GM19452 (cell line): ENCODE results near the gene DMKN.

Experiments used
- ATAC-seq: cut with Tn5 transposase; IDR thresholded peaks from one replicate; pipeline ENCODE4 v1.9.1; 2021; ENCODE audit not compliant: unreplicated experiment

Gene DMKN

DNA sequence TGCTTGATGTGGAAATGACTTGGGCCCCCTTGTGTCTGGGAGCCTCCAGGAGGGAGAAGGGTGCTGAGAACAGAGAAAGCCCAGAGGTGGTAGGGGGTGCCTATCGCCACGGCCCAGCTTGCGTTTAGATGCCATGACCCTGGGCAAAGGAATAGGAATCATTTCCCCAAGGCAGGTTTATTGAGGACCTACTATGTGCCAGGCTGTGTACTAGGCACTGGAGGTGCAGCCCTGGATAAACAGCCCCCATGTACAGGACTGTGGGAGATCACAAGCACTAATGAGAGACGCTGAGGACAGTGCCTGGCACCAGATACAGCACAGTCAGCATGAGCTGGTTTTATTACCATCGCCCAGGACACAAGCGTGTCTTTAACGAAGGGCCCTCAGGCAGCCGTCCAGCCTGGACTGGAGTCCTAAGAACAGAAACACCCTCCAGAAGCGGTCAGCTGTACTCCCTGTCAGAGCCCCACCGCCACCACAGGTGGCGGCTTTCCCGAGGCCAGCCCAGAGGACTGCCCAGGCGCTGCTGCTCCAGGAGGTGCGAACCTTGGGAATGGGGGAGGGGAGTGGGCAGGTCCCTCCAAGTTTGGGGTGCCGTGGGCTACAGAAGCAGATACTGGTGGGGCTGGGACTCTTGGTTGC is 36.6 kb upstream of the DMKN start:
- no peak for ATAC-seq

DNA sequence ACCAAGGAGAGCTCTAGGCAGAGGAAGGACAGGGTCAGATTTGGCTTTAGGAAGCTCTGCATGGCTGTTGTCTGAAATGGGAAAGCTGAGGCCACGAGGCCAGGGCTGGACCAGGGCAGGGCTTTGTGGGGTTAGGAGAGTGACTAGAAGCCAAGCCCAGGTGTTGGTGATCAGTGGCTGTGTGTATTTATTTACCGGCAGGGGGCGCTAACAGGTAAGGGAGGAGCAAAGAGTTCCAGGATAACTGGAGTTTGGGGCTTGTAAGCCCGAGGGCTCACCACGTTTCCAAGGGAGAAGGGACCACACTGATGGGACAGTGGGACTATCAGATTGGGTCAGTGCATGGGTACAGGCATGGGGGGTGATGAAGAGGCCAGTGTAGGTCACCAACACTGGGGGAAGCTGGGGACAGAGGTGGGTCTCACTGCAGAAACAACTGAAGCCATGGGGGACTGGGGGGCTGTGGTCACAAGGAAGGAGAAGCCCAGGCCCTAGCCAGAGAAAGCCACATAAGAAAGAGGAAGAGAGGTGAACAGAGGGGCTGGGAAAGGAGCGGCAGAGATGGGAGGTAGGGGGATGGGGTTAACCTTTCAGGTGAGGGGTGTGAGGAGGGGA is 35.8 kb upstream of the DMKN start:
- ATAC-seq = no peak

DNA sequence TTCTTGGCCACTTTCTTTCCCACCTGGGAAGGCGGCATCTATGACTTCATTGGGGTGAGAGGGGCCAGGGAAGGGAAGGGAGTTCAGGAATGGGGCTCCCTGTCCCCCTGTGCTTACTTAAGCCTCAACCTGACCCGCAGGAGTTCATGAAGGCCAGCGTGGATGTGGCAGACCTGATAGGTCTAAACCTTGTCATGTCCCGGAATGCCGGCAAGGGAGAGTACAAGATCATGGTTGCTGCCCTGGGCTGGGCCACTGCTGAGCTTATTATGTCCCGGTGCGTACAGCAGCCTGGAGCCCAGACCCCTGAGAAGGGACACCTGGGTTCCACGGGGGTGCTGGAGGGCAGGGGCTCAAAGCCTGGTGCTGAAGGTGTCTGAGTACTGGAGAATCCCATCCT is 33.1 kb upstream of the DMKN start:
- ATAC-seq = no peak

DNA sequence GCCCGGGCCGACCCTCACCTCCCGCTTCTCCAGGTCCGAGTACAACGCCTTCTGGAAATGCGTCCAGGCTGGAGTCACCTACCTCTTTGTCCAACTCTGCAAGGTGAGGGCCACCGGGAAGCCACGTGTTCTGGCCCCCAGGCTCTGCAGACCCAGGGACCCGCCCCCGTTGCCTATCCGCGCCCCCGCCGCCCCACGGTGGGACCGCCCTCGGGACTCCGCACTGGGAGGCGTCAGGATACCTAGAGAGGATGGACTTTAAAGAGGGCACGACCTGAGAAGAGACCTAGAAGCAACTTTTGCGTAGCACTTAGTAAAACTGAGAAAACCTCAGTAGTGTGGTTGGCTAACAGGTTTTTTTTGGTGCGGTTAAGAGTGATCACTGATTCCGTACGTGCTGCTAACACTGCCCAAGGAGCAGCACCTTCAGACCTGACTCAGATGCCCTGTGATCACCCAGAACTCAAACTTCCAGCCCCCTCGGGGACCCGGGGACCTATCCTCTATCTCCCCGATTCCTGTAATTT is 32.5 kb upstream of the DMKN start:
- peak; percentile 42 for ATAC-seq

DNA sequence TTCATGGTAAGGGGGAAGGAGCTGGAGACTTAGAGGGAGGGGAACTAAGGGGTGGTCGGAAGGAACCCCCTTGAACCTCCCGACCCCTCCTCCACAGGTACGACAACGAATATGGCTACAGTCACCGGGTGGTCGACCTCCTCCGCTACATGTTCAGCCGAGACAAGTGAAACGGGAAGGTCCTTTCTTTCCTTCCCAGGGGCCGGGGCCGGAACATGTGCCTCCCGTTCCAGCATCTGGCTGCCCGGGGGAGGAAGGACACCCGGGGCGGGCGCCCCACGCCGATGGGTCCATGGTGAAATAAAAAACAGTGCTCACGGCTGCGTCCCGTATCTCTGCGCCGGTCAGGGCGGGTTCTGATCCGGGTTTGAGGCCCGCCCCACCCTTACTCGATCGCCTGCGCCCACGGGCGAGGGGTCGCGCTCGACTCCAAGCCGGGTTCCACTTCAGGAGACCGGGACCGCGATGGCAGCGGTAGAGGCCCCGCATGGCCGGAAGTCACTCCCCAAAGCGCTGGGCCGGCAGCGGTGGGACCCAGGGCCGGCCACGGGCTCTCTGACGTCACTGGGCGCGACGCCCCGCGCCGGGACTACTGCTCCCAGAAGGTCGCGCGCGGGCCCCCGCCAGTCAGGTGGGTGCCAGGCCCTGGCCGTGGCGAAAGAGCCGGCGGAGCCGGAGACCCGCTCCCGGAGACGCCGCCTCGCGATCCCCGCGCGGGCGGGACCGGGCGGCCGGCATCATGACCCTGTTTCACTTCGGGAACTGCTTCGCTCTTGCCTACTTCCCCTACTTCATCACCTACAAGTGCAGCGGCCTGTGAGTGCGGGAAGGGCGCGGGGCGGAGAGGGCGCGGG is 31.8 kb upstream of the DMKN start, which contains the start of gene TMEM147:
TSS of gene TMEM147 (plus strand) at position 626 of the 854 bp plus-strand sequence. CDS start at position 740, 114 bp downstream.
- ATAC-seq = peak; percentile 85

GRCh38 chr19:35544110-35544802 is 30.8 kb upstream of the DMKN start:
- ATAC-seq = no peak

DNA sequence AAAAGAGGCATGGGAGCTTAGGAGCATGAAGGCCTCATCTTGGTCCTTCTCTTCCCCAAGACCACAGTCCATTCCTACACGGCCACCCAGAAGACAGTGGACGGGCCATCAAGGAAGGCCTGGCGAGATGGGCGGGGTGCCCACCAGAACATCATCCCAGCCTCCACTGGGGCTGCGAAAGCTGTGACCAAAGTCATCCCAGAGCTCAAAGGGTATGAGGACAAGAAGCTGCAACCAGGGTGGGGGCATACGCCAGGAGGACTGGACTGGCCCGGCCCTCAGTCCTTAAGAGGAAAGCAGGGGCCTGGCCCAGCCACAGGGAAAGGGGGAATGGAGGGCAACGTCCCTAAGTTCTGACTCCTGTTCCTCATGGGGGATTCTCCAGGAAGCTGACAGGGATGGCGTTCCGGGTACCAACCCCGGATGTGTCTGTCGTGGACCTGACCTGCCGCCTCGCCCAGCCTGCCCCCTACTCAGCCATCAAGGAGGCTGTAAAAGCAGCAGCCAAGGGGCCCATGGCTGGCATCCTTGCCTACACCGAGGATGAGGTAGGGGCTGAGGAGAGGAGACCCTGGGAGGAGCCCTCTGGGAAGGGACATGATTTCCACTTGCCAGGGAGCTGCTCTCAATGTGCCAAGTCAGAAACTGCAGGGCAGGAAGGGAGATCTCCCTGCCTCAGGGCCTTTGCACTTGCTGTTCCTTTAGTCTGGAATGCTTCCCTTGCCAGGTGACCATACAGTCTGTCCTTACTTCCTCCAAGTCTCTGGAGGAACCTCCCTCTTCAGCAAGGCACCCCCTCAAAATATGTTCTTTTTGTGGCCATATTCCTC is 30.0 kb upstream of the DMKN start:
- ATAC-seq = no peak

- ATAC-seq = no peak
These were observed 28.8 kb upstream of the DMKN start for GRCh38 chr19:35542209-35542608.

DNA sequence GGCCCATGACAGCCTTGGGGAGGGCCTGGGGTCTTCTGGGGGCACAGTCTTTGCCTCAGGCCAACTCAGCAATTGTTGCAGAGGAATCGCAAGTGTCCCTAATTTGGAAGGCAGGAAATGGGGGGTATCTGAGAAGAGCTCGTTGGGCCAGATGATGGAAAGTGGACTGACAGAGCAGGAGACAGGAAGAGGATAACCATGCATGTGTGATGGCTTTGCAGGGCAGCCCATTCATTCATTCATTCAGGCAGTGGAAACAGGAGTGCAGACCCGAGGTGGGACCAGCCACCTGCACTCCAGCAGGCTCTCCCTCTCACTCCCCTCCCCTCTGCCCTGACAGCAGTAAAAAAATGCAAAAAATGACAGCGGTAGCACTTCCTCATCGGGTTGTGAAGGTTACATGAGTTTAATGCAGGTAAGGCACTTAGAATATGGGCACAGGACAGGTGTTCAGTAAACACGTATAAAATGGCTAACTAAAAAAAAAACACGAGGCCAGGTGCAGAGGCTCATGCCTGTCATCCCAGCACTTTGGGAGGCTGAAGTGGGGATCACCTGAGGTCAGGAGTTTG is 27.0 kb upstream of the DMKN start:
- no peak for ATAC-seq

DNA sequence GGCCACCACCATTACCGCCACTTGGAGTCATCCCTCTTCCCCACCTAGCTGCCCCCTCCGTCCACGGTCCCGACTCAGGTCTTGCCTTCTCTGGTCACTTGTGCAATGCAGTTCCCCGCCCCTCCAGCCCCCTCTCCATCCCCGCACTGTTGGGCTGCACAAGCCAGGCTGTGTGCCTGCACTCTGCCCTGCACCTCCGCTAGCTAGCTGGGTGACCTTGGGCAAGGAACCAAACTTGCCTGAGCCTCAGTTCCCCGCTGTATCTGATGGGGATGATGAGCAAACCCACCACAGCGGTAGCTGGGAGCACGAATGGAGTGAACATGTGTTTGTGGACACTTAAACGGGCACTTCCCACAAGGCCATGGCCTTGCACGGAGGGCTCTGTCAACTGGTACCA is 26.4 kb upstream of the DMKN start:
- no peak for ATAC-seq

GRCh38 chr19:35539314-35539713 is 25.9 kb upstream of the DMKN start:
- ATAC-seq = no peak

DNA sequence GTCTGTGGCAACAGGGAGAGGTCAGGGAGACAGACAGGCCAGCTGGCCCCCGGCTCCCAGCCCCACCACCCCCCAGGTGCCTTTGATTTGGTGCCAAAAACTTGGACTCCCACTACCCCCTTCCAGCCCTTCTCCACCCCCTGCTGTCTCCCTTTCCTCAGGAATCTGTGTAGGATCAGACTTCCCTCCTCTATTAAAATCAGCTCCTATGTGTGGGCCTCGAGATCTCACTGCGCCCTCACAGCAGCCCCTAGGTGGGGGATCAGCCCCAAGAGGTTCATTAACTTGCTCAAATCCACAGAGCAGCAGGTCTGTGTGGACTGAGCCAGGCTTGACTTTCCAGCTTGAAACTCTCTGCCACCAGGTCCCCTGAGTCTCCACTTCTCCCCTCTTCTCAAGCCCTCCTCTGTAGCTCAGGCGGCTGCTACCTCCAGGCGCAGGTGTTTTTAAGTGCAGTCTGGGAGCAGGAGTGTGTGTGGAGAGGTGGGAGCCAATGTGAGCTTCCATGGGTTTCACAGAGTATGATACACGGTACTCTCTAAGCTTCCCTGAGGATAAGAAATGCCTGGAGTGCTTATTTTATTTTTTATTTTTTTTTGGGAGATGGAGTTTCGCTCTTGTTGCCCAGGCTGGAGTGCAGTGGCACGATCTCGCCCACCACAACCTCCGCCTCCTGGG is 21.5 kb upstream of the DMKN start:
- no peak for ATAC-seq

DNA sequence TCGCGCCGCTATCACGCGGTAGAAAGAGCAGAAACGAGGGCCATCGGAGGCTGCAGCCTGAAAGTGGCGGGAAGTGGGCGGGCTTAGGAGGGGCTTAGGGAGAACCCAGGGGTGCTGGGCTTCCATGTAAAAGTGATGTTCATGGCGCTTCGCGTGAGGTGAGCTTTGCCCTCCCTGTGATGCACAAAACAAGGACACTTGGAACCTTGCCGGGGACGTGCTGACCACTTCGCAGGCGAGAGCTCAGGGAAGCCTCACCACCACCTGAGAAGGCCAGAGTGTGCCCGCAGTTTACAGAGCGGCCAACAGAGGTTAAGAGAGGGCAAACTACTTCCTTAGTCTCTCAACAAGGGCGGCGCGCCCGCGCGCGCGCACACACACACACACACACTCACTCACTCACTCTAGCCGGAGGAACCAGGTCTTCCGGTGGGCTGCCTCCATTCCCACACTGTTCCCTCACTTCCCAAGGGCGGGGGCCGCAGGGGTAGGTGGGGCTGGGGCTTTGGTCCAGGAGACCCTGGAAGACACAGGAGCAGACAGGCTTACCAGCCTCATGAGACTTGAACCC is 20.5 kb upstream of the DMKN start:
- ATAC-seq = no peak

GRCh38 chr19:35533201-35533821 is 19.9 kb upstream of the DMKN start, which contains the start of gene GAPDHS:
TSS of gene GAPDHS (plus strand) at chr19:35533456. CDS start at chr19:35533528, 72 bp downstream.
- ATAC-seq = no peak

GRCh38 chr19:35531291-35531690 is 17.8 kb upstream of the DMKN start:
- ATAC-seq = no peak

DNA sequence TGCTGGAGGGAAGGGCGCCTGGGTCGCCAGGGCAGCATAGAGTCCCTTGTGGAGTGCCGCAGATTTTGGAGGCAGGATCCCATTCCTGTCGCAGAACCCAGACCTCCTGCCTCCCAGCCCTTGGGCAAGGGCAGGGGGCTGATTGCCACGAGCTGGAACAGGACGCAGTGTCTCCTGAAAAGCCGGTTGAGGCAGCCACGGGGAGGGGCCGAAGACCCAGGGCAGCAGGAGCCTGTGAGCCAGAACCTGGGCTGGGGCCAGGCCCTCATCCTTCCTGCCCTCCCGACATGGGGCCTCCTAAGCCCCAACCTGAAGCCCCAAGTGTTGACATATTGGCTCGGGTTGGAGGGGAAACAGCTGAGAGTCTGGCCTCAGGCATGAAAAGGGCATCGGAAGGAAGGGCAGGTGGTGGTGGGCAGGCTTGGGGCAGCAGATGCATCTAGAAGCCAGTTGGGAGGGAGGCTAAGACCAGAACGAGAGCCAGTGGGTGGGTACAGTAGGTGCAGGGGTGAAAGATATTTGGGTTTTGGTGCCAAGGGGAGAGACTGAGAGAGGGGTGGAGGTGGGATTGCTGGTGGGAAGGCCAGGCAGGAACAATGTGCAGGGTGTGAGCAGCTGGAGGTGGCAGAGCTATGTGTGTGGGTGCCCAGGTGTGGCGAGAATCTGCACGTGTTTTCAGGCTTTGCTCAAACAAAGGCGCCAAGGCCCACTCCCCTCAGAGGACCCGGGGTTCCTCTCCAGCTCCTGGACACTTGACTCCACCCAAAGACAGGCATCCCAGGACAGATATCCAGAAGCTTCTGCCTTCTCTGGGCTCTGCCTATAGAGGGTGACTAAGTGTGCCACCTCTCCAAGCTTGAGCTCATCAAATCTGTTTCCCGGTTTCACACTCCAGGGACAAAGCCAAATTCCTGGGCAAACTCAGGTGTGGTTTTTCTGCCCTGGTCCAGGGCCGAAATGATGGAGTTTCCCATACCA is 16.1 kb upstream of the DMKN start:
- no peak for ATAC-seq
